Endothelial cell (in vitro differentiated cells): ENCODE measurements around the gene POLR2H. TPM values are rescaled to one million over a fixed set of nuclear protein-coding genes. Genes with fewer than 3 reads are reported as not detected.

Source experiments
- DNase-seq: peaks from one replicate; pipeline ENCODE4 v3.0.0; 2021; ENCODE audit warnings: low spot score
- H3K27ac Mint-ChIP-seq: one replicate; pipeline ENCODE4 v1.8.0; 2021; ENCODE audit warnings: mixed read lengths, inconsistent platforms; ENCODE audit not compliant: unreplicated experiment
- H3K27me3 Mint-ChIP-seq: one replicate; pipeline ENCODE4 v1.8.0; 2021; ENCODE audit warnings: mild to moderate bottlenecking, moderate library complexity, mixed read lengths, inconsistent platforms; ENCODE audit not compliant: unreplicated experiment
- H3K36me3 Mint-ChIP-seq: one replicate; pipeline ENCODE4 v1.8.0; 2021; ENCODE audit warnings: mild to moderate bottlenecking, low read depth, mixed read lengths, inconsistent platforms; ENCODE audit not compliant: unreplicated experiment
- H3K4me1 Mint-ChIP-seq: one replicate; pipeline ENCODE4 v1.8.0; 2021; ENCODE audit warnings: mild to moderate bottlenecking, mixed read lengths, inconsistent platforms; ENCODE audit not compliant: unreplicated experiment
- H3K4me3 Mint-ChIP-seq: one replicate; pipeline ENCODE4 v1.8.0; 2021; ENCODE audit warnings: mild to moderate bottlenecking, mixed read lengths, inconsistent platforms; ENCODE audit not compliant: unreplicated experiment
- H3K9me3 Mint-ChIP-seq: one replicate; pipeline ENCODE4 v1.8.0; 2021; ENCODE audit warnings: mixed read lengths, inconsistent platforms; ENCODE audit not compliant: unreplicated experiment
- total RNA-seq: library from RNA; stranded (reverse); fragmentation: NEBNext Ultra II Directional; extraction: Animal tissue kit (Norgen Biotek cat#: 25700); gene quantifications from one replicate; pipeline ENCODE4 v1.2.1, GENCODE V29; 2021; ENCODE audit not compliant: unreplicated experiment
- TF ChIP-seq, protein P1 (sequence below): fragments of 200-600 bp; sonication (generic); IDR thresholded peaks from one replicate; pipeline ENCODE4 v1.5.0; 2021; ENCODE audit warnings: antibody characterized with exemption; ENCODE audit not compliant: unreplicated experiment

The POLR2H gene
- total RNA-seq, 1 donor from 2014 or later = 56.1 TPM

DNA sequence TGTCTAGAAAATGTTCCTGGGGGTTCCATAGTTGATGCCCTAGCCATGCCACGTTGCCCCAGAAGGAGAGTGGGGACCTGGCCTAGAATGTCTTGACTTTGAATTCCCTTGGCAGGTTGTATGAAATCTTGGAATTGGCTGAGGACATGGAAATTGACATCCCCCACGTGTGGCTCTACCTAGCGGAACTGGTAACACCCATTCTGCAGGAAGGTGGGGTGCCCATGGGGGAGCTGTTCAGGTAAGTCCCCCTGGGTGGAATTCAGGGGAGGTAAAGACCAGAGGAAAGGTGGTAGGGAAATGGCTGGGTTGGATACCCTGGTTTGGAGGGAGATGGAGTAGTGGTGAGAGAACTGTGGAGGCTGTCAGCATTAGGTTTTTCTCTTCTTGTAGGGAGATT lies 33.0 kb upstream of the POLR2H start:
- DNase-seq = no peak
- TF ChIP-seq, protein P1, sequence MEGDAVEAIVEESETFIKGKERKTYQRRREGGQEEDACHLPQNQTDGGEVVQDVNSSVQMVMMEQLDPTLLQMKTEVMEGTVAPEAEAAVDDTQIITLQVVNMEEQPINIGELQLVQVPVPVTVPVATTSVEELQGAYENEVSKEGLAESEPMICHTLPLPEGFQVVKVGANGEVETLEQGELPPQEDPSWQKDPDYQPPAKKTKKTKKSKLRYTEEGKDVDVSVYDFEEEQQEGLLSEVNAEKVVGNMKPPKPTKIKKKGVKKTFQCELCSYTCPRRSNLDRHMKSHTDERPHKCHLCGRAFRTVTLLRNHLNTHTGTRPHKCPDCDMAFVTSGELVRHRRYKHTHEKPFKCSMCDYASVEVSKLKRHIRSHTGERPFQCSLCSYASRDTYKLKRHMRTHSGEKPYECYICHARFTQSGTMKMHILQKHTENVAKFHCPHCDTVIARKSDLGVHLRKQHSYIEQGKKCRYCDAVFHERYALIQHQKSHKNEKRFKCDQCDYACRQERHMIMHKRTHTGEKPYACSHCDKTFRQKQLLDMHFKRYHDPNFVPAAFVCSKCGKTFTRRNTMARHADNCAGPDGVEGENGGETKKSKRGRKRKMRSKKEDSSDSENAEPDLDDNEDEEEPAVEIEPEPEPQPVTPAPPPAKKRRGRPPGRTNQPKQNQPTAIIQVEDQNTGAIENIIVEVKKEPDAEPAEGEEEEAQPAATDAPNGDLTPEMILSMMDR = no peak
- peaks cover 32% of the 10 kb centered on the region for H3K4me1 Mint-ChIP-seq
- peaks cover 81% of the 10 kb centered on the region for H3K36me3 Mint-ChIP-seq
- no peaks in the 10 kb centered on the region for H3K9me3 Mint-ChIP-seq
- H3K27me3 Mint-ChIP-seq = peaks cover 18% of the 10 kb centered on the region
- no peak overlapping the region for H3K4me3 Mint-ChIP-seq
- no peak overlapping the region for H3K27ac Mint-ChIP-seq

DNA sequence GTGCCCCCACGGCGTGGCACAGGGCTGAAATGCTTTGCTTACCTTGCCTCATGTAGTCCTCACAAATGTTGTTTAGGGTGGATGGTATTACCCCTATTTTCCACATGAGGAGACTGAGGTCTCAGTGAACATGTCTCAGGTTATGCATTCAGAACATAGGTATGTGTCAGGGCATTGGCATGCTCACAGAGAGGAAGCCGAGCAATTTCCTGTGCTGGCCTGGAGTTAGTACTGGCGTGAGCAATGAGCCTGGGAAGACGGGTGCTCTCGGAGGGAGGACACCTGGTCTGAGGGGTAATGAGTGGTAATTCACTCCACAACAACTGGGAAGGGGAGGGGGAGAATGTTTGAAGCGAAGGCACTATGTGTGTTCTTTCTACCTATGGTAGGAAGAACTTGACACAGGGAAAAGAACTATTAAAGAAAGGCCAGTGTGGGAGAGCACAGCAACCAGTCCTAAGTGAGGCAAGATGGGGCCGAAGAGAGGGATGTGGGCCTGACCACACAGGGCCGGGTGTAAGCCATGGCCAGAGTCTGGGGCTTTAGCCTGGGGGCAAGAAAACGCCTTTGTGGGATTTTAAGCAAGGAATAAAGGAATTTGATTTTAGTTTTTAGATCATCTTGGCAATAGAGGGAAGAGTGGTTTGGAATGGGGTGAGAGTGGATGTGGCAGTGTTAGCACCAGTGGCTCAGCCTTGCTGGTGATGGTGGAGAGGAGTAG lies 29.0 kb upstream of the POLR2H start:
- DNase-seq = peak; percentile 49
- Mint-ChIP-seq H3K36me3 (peaks cover 62% of the 10 kb centered on the region), H3K27me3 (peaks cover 35% of the 10 kb centered on the region), H3K27ac (peak overlapping the region; percentile 96), H3K4me3 (peak overlapping the region; percentile 63), H3K4me1 (peaks cover 59% of the 10 kb centered on the region), H3K9me3 (no peaks in the 10 kb centered on the region)
- TF ChIP-seq, protein P1 = no peak

DNA sequence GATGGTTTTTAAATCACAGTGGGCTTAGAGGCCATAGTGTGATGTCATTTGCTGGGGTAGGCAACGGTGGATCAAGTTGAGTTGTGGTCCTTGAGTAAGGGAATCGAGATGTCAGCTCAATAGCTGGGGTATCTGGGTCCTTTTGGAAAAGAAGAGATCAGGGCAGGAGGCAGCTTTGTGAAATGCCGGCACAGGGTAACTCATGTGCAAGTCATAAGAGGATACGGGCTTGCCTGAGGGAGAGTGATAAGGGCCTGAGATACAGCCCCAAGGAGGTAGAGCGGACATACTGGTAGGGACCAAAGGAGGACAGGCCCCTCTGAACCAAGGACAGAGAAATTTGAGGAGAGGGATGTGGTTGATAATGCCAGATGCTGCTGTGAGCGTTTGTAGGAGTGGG lies 28.3 kb upstream of the POLR2H start:
- TF ChIP-seq, protein P1 = no peak
- no peak for DNase-seq
- Mint-ChIP-seq H3K4me3 (peak overlapping the region; percentile 63), H3K9me3 (no peaks in the 10 kb centered on the region), H3K27ac (peak overlapping the region; percentile 96), H3K4me1 (peaks cover 65% of the 10 kb centered on the region), H3K36me3 (peaks cover 64% of the 10 kb centered on the region), H3K27me3 (peaks cover 38% of the 10 kb centered on the region)

DNA sequence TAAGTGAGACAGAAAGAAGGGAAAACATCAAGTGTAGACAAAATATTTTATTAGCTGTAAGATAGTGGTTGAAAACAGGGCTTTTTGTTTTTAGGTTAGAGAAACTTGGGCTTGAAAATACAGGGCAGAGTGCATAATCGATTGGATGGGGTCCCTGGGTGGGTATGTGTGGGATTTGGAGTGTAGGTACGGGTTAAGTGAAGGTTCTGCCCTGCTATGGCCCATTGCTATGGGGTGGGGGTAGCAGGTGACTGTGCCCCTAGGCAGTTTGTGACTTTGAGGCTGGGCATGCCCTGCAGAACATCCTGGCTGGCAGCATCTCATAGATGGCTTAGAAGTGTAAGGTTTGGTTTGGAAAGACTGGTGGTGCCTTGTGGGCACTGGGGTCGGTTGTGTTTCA lies 27.8 kb upstream of the POLR2H start:
- H3K27ac Mint-ChIP-seq = peak overlapping the region; percentile 96
- H3K36me3 Mint-ChIP-seq = peaks cover 59% of the 10 kb centered on the region

More for the DNA sequence above, 27.8 kb upstream of the POLR2H start:
- Mint-ChIP-seq H3K9me3 (no peaks in the 10 kb centered on the region), H3K27me3 (peaks cover 35% of the 10 kb centered on the region), H3K4me3 (peak overlapping the region; percentile 63), H3K4me1 (peaks cover 67% of the 10 kb centered on the region)
- no peak for DNase-seq
- TF ChIP-seq, protein P1 = no peak
